ENCODE results near the gene PALLD. TPM values are rescaled to one million over a fixed set of nuclear protein-coding genes. Genes with fewer than 3 reads are reported as not detected.

Gene PALLD
- total RNA-seq, 8 experiments from 2014 or later = 15.5 to 50.3 (median 24.3) TPM

GRCh38 chr4:168839758-168840391 is 343.0 kb downstream of the PALLD start:
- ATAC-seq (replicated peaks in 6 of 8) = no peak
- no peaks in the 10 kb centered on the region for H3K4me1 ChIP-seq (replicated peaks in 1 of 2)
- H3K4me3 ChIP-seq = no peak overlapping the region
- in situ Hi-C loops (cut with MboI; ENCODE audit: low pct_unique_long_range_greater_than_20kb in 2 of 9, low sequenced_read_pairs in 9 of 9, unreplicated experiment in 9 of 9) = loop anchor here in 1 of 9 experiments (25.0 kb wide), 1 partner anchor 128 kb away; no protein-coding TSS in a partner anchor
- H3K27ac ChIP-seq = no peak overlapping the region
- 17 to 100% (median 54%) methylated on average over 1 to 3 of the region's 3 CpGs; no CpG with 5 or more reads in 1 of the 10 experiments for WGBS, 10 experiments

- no peak for ATAC-seq (replicated peaks in 6 of 8)
- Histone ChIP-seq H3K27ac (no peak overlapping the region), H3K4me3 (no peak overlapping the region), H3K4me1 (replicated peaks in 1 of 2) (peaks cover under 1 to 2% of the 10 kb centered on the region in 2 donors)
- 60 to 100% (median 88%) methylated on average over 1 to 4 of the region's 4 CpGs; no CpG with 5 or more reads in 3 of the 10 experiments for WGBS, 10 experiments
- in situ Hi-C loops (cut with MboI; ENCODE audit: low pct_unique_long_range_greater_than_20kb in 2 of 9, low sequenced_read_pairs in 9 of 9, unreplicated experiment in 9 of 9) = loop anchor here in 1 of 9 experiments (25.0 kb wide), 1 partner anchor 128 kb away; no protein-coding TSS in a partner anchor
Observed at GRCh38 chr4:168840392-168840763, 343.5 kb downstream of the PALLD start.

GRCh38 chr4:168841000-168841671 is 344.3 kb downstream of the PALLD start:
- in situ Hi-C loops (cut with MboI; ENCODE audit: low pct_unique_long_range_greater_than_20kb in 2 of 9, low sequenced_read_pairs in 9 of 9, unreplicated experiment in 9 of 9) = loop anchor here in 1 of 9 experiments (25.0 kb wide), 1 partner anchor 129 kb away; no protein-coding TSS in a partner anchor
- no peak overlapping the region for H3K4me3 ChIP-seq
- H3K27ac ChIP-seq = no peak overlapping the region
- H3K4me1 ChIP-seq (replicated peaks in 1 of 2) = peaks cover 8 to 9% of the 10 kb centered on the region in 2 donors
- peak in 1 of 8 experiments; percentile 9 for ATAC-seq (replicated peaks in 6 of 8)
- 50 to 100% (median 71%) methylated on average over 1 to 6 of the region's 8 CpGs; no CpG with 5 or more reads in 2 of the 10 experiments for WGBS, 10 experiments

GRCh38 chr4:168841672-168842019 is 344.8 kb downstream of the PALLD start:
- Histone ChIP-seq H3K4me3 (no peak overlapping the region), H3K4me1 (replicated peaks in 1 of 2) (peaks cover 13 to 14% of the 10 kb centered on the region in 2 donors), H3K27ac (no peak overlapping the region)
- in situ Hi-C loops (cut with MboI; ENCODE audit: low pct_unique_long_range_greater_than_20kb in 2 of 9, low sequenced_read_pairs in 9 of 9, unreplicated experiment in 9 of 9) = loop anchor here in 1 of 9 experiments (25.0 kb wide), 1 partner anchor 129 kb away; no protein-coding TSS in a partner anchor
- ATAC-seq (replicated peaks in 6 of 8) = no peak

GRCh38 chr4:168842186-168842585 is 345.3 kb downstream of the PALLD start:
- in situ Hi-C loops (cut with MboI; ENCODE audit: low pct_unique_long_range_greater_than_20kb in 2 of 9, low sequenced_read_pairs in 9 of 9, unreplicated experiment in 9 of 9) = loop anchor here in 1 of 9 experiments (25.0 kb wide), 1 partner anchor 130 kb away; no protein-coding TSS in a partner anchor
- no peak overlapping the region for H3K27ac ChIP-seq
- 33 to 100% (median 100%) methylated on average over 1 of the region's 1 CpG; no CpG with 5 or more reads in 1 of the 10 experiments for WGBS, 10 experiments
- ATAC-seq (replicated peaks in 6 of 8) = no peak
- peaks cover 15% of the 10 kb centered on the region in 2 donors for H3K4me1 ChIP-seq (replicated peaks in 1 of 2)
- no peak overlapping the region for H3K4me3 ChIP-seq

GRCh38 chr4:168843635-168844034 is 346.8 kb downstream of the PALLD start:
- ATAC-seq (replicated peaks in 6 of 8) = no peak
- Histone ChIP-seq H3K4me1 (replicated peaks in 1 of 2) (peaks cover 15 to 21% of the 10 kb centered on the region in 2 donors), H3K4me3 (no peak overlapping the region), H3K27ac (no peak overlapping the region)
- 76 to 100% (median 95%) methylated on average over 1 to 7 of the region's 7 CpGs; no CpG with 5 or more reads in 1 of the 10 experiments for WGBS, 10 experiments
- in situ Hi-C loops (cut with MboI; ENCODE audit: low pct_unique_long_range_greater_than_20kb in 2 of 9, low sequenced_read_pairs in 9 of 9, unreplicated experiment in 9 of 9) = loop anchor here in 1 of 9 experiments (25.0 kb wide), 1 partner anchor 131 kb away; no protein-coding TSS in a partner anchor

- 11 to 94% (median 80%) methylated on average over 2 to 8 of the region's 8 CpGs for WGBS, 10 experiments
- Histone ChIP-seq H3K27ac (no peak overlapping the region), H3K4me1 (replicated peaks in 1 of 2) (peaks cover 20 to 30% of the 10 kb centered on the region in 2 donors), H3K4me3 (no peak overlapping the region)
- in situ Hi-C loops (cut with MboI; ENCODE audit: low pct_unique_long_range_greater_than_20kb in 2 of 9, low sequenced_read_pairs in 9 of 9, unreplicated experiment in 9 of 9) = loop anchor here in 1 of 9 experiments (25.0 kb wide), 1 partner anchor 132 kb away; no protein-coding TSS in a partner anchor
- ATAC-seq (replicated peaks in 6 of 8) = peak in 2 of 8 experiments; percentile 49 to 75
Observed at GRCh38 chr4:168844353-168845049, 347.6 kb downstream of the PALLD start.

GRCh38 chr4:168845897-168846296 is 349.0 kb downstream of the PALLD start:
- peak in 1 of 8 experiments; percentile 27 for ATAC-seq (replicated peaks in 6 of 8)
- WGBS, 10 experiments = 76 to 100% (median 93%) methylated on average over 1 to 2 of the region's 2 CpGs; no CpG with 5 or more reads in 1 of the 10 experiments

GRCh38 chr4:168846414-168846813 is 349.6 kb downstream of the PALLD start:
- 65 to 92% (median 80%) methylated on average over 1 to 4 of the region's 4 CpGs; no CpG with 5 or more reads in 3 of the 10 experiments for WGBS, 10 experiments
- Histone ChIP-seq H3K27ac (no peak overlapping the region), H3K4me1 (replicated peaks in 1 of 2) (peaks cover 24 to 30% of the 10 kb centered on the region in 2 donors), H3K4me3 (no peak overlapping the region)
- in situ Hi-C loops (cut with MboI; ENCODE audit: low pct_unique_long_range_greater_than_20kb in 2 of 9, low sequenced_read_pairs in 9 of 9, unreplicated experiment in 9 of 9) = loop anchor here in 1 of 9 experiments (25.0 kb wide), 1 partner anchor 134 kb away; no protein-coding TSS in a partner anchor
- ATAC-seq (replicated peaks in 6 of 8) = no peak

More at GRCh38 chr4:168845897-168846296, 349.0 kb downstream of the PALLD start:
- Histone ChIP-seq H3K4me3 (no peak overlapping the region), H3K4me1 (replicated peaks in 1 of 2) (peaks cover 24 to 30% of the 10 kb centered on the region in 2 donors), H3K27ac (no peak overlapping the region)
- in situ Hi-C loops (cut with MboI; ENCODE audit: low pct_unique_long_range_greater_than_20kb in 2 of 9, low sequenced_read_pairs in 9 of 9, unreplicated experiment in 9 of 9) = loop anchor here in 1 of 9 experiments (25.0 kb wide), 1 partner anchor 134 kb away; no protein-coding TSS in a partner anchor

- in situ Hi-C loops (cut with MboI; ENCODE audit: low pct_unique_long_range_greater_than_20kb in 2 of 9, low sequenced_read_pairs in 9 of 9, unreplicated experiment in 9 of 9) = loop anchor here in 1 of 9 experiments (25.0 kb wide), 1 partner anchor 136 kb away; no protein-coding TSS in a partner anchor
- peaks cover 24 to 30% of the 10 kb centered on the region in 2 donors for H3K4me1 ChIP-seq (replicated peaks in 1 of 2)
- no peak overlapping the region for H3K27ac ChIP-seq
- peak; percentile 52 to 73 (median 60) for ATAC-seq (replicated peaks in 6 of 8)
- WGBS, 10 experiments = 0 to 100% (median 7%) methylated on average over 1 to 2 of the region's 4 CpGs; no CpG with 5 or more reads in 3 of the 10 experiments
- H3K4me3 ChIP-seq = peak overlapping the region in 1 of 5 donors; percentile 13
Observed at GRCh38 chr4:168847771-168848502, 351.1 kb downstream of the PALLD start.

GRCh38 chr4:168849030-168849675 is 352.3 kb downstream of the PALLD start:
- WGBS, 10 experiments = 8 to 56% (median 30%) methylated on average over 2 to 10 of the region's 10 CpGs
- no peak overlapping the region for H3K4me3 ChIP-seq
- in situ Hi-C loops (cut with MboI; ENCODE audit: low pct_unique_long_range_greater_than_20kb in 2 of 9, low sequenced_read_pairs in 9 of 9, unreplicated experiment in 9 of 9) = loop anchor here in 1 of 9 experiments (25.0 kb wide), 1 partner anchor 137 kb away; no protein-coding TSS in a partner anchor
- H3K27ac ChIP-seq = no peak overlapping the region
- H3K4me1 ChIP-seq (replicated peaks in 1 of 2) = peaks cover 24 to 30% of the 10 kb centered on the region in 2 donors
- ATAC-seq (replicated peaks in 6 of 8) = peak in 4 of 8 experiments; percentile 28 to 52 (median 34)
